Naive thymus-derived CD4-positive, alpha-beta T cell (primary cell): ENCODE measurements around the gene FRMD5. TPM values are rescaled to one million over a fixed set of nuclear protein-coding genes. Genes with fewer than 3 reads are reported as not detected.
"Not testable (repeated sequence)": the region's sequence is repeated elsewhere in the genome, so short reads cannot be mapped to it uniquely, and the experiment has no call there.

Source experiments
- ATAC-seq: fragments of 150-1000 bp; cut with Tn5 transposase; 2 replicates; pipeline ENCODE4 v1.10.0; 2021; ENCODE audit warnings: mild to moderate bottlenecking, moderate library complexity
- CTCF ChIA-PET: fragments of 350-600 bp; sonication (Branson Sonifier 250); formaldehyde crosslinking; loops from one replicate; lab custom pipeline; 2021; ENCODE audit warnings: antibody characterized with exemption; lab: Charles Lee
- POLR2A ChIA-PET: fragments of 350-600 bp; sonication (Branson Sonifier 250); formaldehyde crosslinking; loops from one replicate; lab custom pipeline; 2021; ENCODE audit warnings: antibody characterized with exemption, inconsistent platforms; lab: Charles Lee
- DNase-seq, 9 donors: peaks; one replicate each; pipeline versions ENCODE4 v3.0.0 to v3.0.0-alpha.2; 2020 to 2022; ENCODE audit warnings: mixed read lengths in 1 of 9
- H3K27ac ChIP-seq: one replicate; pipeline ENCODE4 v1.7.0; 2013; ENCODE audit warnings: mild to moderate bottlenecking, low read depth, low read length, moderate library complexity
- H3K27me3 ChIP-seq, 2 donors: one replicate each; pipeline ENCODE4 v1.7.0; 2013; ENCODE audit warnings: low read length in 2 of 2, mild to moderate bottlenecking in 2 of 2, moderate library complexity in 2 of 2; ENCODE audit not compliant: control insufficient read depth in 2 of 2, insufficient read depth in 2 of 2
- H3K36me3 ChIP-seq, 3 experiments: 1 replicate in 2 of 3; 2 replicates in 1 of 3; pipeline ENCODE4 v1.7.0; 2013; ENCODE audit warnings: low read length in 3 of 3, mild to moderate bottlenecking in 3 of 3, moderate library complexity in 1 of 3; ENCODE audit not compliant: insufficient read depth in 3 of 3, control insufficient read depth in 2 of 3
- H3K4me1 ChIP-seq, 2 donors: one replicate each; pipeline ENCODE4 v1.7.0; 2013; ENCODE audit warnings: low read length in 2 of 2, mild to moderate bottlenecking in 2 of 2, moderate library complexity in 1 of 2; ENCODE audit not compliant: control insufficient read depth in 2 of 2, insufficient read depth in 2 of 2
- H3K4me3 ChIP-seq: 2 replicates; pipeline ENCODE4 v1.7.0; 2013; ENCODE audit warnings: mild to moderate bottlenecking, low read length
- H3K9me3 ChIP-seq, 3 experiments: 1 replicate in 2 of 3; 2 replicates in 1 of 3; pipeline ENCODE4 v1.7.0; 2013; ENCODE audit warnings: low read length in 3 of 3; ENCODE audit not compliant: control insufficient read depth in 2 of 3
- H3K27ac Mint-ChIP-seq, 9 donors: one replicate each; pipeline ENCODE4 v1.8.0; 2020 to 2022; ENCODE audit warnings: mixed read lengths in 9 of 9, mild to moderate bottlenecking in 8 of 9, moderate library complexity in 5 of 9, inconsistent platforms in 2 of 9
- H3K27me3 Mint-ChIP-seq, 5 donors: one replicate each; pipeline ENCODE4 v1.8.0; 2021 to 2022; ENCODE audit warnings: mixed read lengths in 5 of 5, mild to moderate bottlenecking in 1 of 5
- H3K36me3 Mint-ChIP-seq, 5 donors: one replicate each; pipeline ENCODE4 v1.8.0; 2020 to 2022; ENCODE audit warnings: mixed read lengths in 5 of 5, mild to moderate bottlenecking in 3 of 5, inconsistent platforms in 1 of 5
- H3K4me1 Mint-ChIP-seq, 7 donors: one replicate each; pipeline ENCODE4 v1.8.0; 2020 to 2022; ENCODE audit warnings: mixed read lengths in 7 of 7, mild to moderate bottlenecking in 3 of 7, inconsistent platforms in 1 of 7
- H3K4me3 Mint-ChIP-seq, 10 donors: one replicate each; pipeline ENCODE4 v1.8.0; 2020 to 2022; ENCODE audit warnings: mild to moderate bottlenecking in 10 of 10, mixed read lengths in 10 of 10, moderate library complexity in 6 of 10, inconsistent platforms in 2 of 10
- H3K9me3 Mint-ChIP-seq, 11 donors: one replicate each; pipeline ENCODE4 v1.8.0; 2020 to 2022; ENCODE audit warnings: mixed read lengths in 11 of 11, mild to moderate bottlenecking in 4 of 11, inconsistent platforms in 1 of 11, moderate library complexity in 1 of 11
- intact Hi-C, 2 donors: fragments of 100-400 bp; cut with micrococcal nuclease; formaldehyde crosslinking; loops; one replicate each; pipeline ENCODE4 v1.15.1; 2023
- polyA plus RNA-seq, 2 donors: library from polyadenylated mRNA; unstranded; fragments of 300-500 nt; fragmentation: Illumina TruSeq; gene quantifications; one replicate each; pipeline ENCODE4 v1.2.3, GENCODE V29; 2021
- total RNA-seq, 6 experiments: library from RNA in 5 of 6; stranded (reverse) in 5 of 6; gene quantifications; 1 replicate in 5 of 6; 2 replicates in 1 of 6; pipeline ENCODE4 v1.2.3 and lab custom pipeline; 2021 to 2026

The FRMD5 gene
- total and polyA plus RNA-seq, 7 experiments from 2014 or later = 0.31 to 0.39 (median 0.35) TPM; not detected in 4

DNA sequence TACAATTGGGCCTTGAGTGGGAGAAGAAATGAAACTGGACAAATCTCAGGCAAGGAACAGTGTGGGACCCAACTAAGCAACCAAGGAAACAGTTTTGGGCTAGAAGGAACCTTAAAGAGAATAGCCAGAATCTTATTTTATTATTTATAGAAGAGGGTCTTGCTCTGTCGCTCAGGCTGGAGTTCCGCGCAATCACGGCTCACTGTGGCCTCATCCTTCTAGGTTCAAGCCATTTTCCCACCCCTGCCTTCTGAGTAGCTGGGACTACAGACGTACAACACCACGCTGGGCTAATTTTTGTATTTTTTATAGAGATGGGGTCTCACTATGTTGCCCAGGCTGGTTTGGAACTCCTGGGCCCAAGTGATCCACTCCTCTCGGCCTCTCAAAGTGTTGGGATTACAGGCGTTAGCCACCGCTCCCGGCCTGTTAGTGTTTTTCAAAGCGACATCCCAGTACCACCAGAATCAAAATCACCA, 369.0 kb downstream of the FRMD5 start:
- H3K27ac ChIP-seq = peak overlapping the region; percentile 73
- H3K4me3 Mint-ChIP-seq = peak overlapping the region; percentile 85 to 98 (median 91)
- H3K9me3 ChIP-seq = no peaks in the 10 kb centered on the region
- POLR2A ChIA-PET = interaction anchor here (2.2 to 4.5 kb wide), 2 partner anchors 25 to 33 kb away, joined by 17 to 42 read pairs; partner anchors contain the start of genes HYPK, SERF2 and SERINC4
- DNase-seq (no peak), ATAC-seq (no peak)
- CTCF ChIA-PET = no interaction called here
- peak overlapping the region; percentile 54 for H3K4me3 ChIP-seq
- no peaks in the 10 kb centered on the region for H3K9me3 Mint-ChIP-seq
- peaks cover 0 to 4% (median 0%) of the 10 kb centered on the region in 3 experiments for H3K36me3 ChIP-seq
- no peaks in the 10 kb centered on the region for H3K27me3 Mint-ChIP-seq
- intact Hi-C loops = loop anchor here (2.0 to 10.0 kb wide), 3 partner anchors 711 to 1551 kb away; partner anchors contain the start of genes EIF3J (in 1 of the 2), GANC (in 1 of the 2) and TMEM87A (in 1 of the 2)
- peaks cover 0 to 21% (median 0%) of the 10 kb centered on the region in 5 donors for H3K36me3 Mint-ChIP-seq
- peaks cover 32 to 34% of the 10 kb centered on the region in 2 donors for H3K4me1 ChIP-seq
- peak overlapping the region; percentile 48 to 94 (median 88) for H3K27ac Mint-ChIP-seq
- no peaks in the 10 kb centered on the region for H3K27me3 ChIP-seq
- H3K4me1 Mint-ChIP-seq = peaks cover 36 to 75% (median 58%) of the 10 kb centered on the region in 7 donors

GRCh38 chr15:43825305-43825704, 369.8 kb downstream of the FRMD5 start:
- H3K9me3 ChIP-seq, CTCF ChIA-PET, H3K4me3 ChIP-seq, H3K36me3 ChIP-seq, H3K27me3 Mint-ChIP-seq, ATAC-seq, DNase-seq, H3K27me3 ChIP-seq, H3K9me3 Mint-ChIP-seq, H3K27ac ChIP-seq: not testable (repeated sequence)
- Mint-ChIP-seq H3K4me3 (peak overlapping the region in 8 of 10 donors; percentile 9 to 99 (median 91)), H3K4me1 (peaks cover 37 to 80% (median 54%) of the 10 kb centered on the region in 7 donors), H3K27ac (peak overlapping the region in 7 of 9 donors; percentile 12 to 97 (median 86)), H3K36me3 (peaks cover 0 to 21% (median 0%) of the 10 kb centered on the region in 5 donors)
- POLR2A ChIA-PET = interaction anchor here (0.6 to 4.5 kb wide), 9 partner anchors 15 to 631 kb away, joined by 3 to 42 read pairs (median 4); partner anchors contain the start of genes ELL3, HYPK, SERF2 and SERINC4
- H3K4me1 ChIP-seq = peaks cover 32 to 34% of the 10 kb centered on the region in 2 donors
- intact Hi-C loops = loop anchor here (2.0 to 10.0 kb wide), 6 partner anchors 463 to 1577 kb away; partner anchors contain the start of genes CTDSPL2 (in 1 of the 2), GANC (in 1 of the 2), GOLM2 (in 1 of the 2) and LCMT2 (in 1 of the 2)

- H3K9me3 ChIP-seq = no peaks in the 10 kb centered on the region
- peak within 1 kb of the TSS; percentile 94 to 100 (median 98) for H3K4me3 Mint-ChIP-seq
- intact Hi-C loops = loop anchor here (1.0 to 10.0 kb wide), 12 partner anchors 24 to 1578 kb away; partner anchors contain the start of genes CTDSPL2 (in 2 of the 2), GANC (in 2 of the 2), HYPK (in 2 of the 2) and PDIA3 (in 2 of the 2)
- POLR2A ChIA-PET = interaction anchor here (0.6 to 4.5 kb wide), 14 partner anchors 10 to 1578 kb away, joined by 3 to 42 read pairs (median 4); partner anchors contain the start of genes ELL3, HYPK, SERF2 and SERINC4
- H3K27ac ChIP-seq = peak within 1 kb of the TSS; percentile 97
- DNase-seq (peak; percentile 63 to 94 (median 89)), ATAC-seq (peak; percentile 94)
- peak within 1 kb of the TSS; percentile 95 to 99 (median 98) for H3K27ac Mint-ChIP-seq
- peaks cover 37 to 81% (median 53%) of the 10 kb centered on the region in 7 donors for H3K4me1 Mint-ChIP-seq
- peaks cover 0 to 21% (median 0%) of the 10 kb centered on the region in 5 donors for H3K36me3 Mint-ChIP-seq
- H3K27me3 ChIP-seq = no peaks in the 10 kb centered on the region
- H3K4me1 ChIP-seq = peaks cover 32 to 34% of the 10 kb centered on the region in 2 donors
- CTCF ChIA-PET = interaction anchor here (1.0 kb wide), 1 partner anchor 24 kb away, joined by 4 read pairs; the partner anchor contains the start of gene HYPK
- H3K27me3 Mint-ChIP-seq = no peaks in the 10 kb centered on the region
- H3K36me3 ChIP-seq = peaks cover 0 to 4% (median 0%) of the 10 kb centered on the region in 3 experiments
- no peaks in the 10 kb centered on the region for H3K9me3 Mint-ChIP-seq
- peak within 1 kb of the TSS; percentile 100 for H3K4me3 ChIP-seq
Measured at GRCh38 chr15:43824302-43825246, 370.5 kb downstream of the FRMD5 start, which contains the start of gene MFAP1. Gene MFAP1 (minus strand): TSS chr15:43824690. CDS start chr15:43824569, 121 bp downstream.

GRCh38 chr15:43821505-43821904, 373.6 kb downstream of the FRMD5 start:
- ATAC-seq (no peak), DNase-seq (no peak)
- CTCF ChIA-PET = no interaction called here
- Histone ChIP-seq H3K4me1 (peaks cover 25 to 28% of the 10 kb centered on the region in 2 donors), H3K27me3 (no peaks in the 10 kb centered on the region), H3K36me3 (peaks cover 6 to 21% (median 12%) of the 10 kb centered on the region in 3 experiments), H3K9me3 (no peaks in the 10 kb centered on the region), H3K4me3 (no peak overlapping the region), H3K27ac (no peak overlapping the region)
- intact Hi-C loops = loop anchor here (5.0 to 10.0 kb wide), 3 partner anchors 903 to 1549 kb away; partner anchors contain the start of genes GANC (in 2 of the 2) and TMEM87A (in 2 of the 2)
- peaks cover 0 to 17% (median 6%) of the 10 kb centered on the region in 5 donors for H3K36me3 Mint-ChIP-seq
- POLR2A ChIA-PET = interaction anchor here (0.8 to 0.9 kb wide), 2 partner anchors 21 to 28 kb away, joined by 3 to 4 read pairs; partner anchors contain the start of genes HYPK and SERINC4
- H3K4me1 Mint-ChIP-seq = peaks cover 22 to 77% (median 48%) of the 10 kb centered on the region in 7 donors
- peak overlapping the region; percentile 41 to 97 (median 64) for H3K4me3 Mint-ChIP-seq
- no peaks in the 10 kb centered on the region for H3K9me3 Mint-ChIP-seq
- H3K27ac Mint-ChIP-seq = peak overlapping the region; percentile 1 to 84 (median 58)
- H3K27me3 Mint-ChIP-seq = no peaks in the 10 kb centered on the region

Other genes with a start within 250 kb of the FRMD5 start
- 10 to 100 TPM; 39.7 to 56.7 (median 48.9) TPM for gene GOLM2, start 93.4 kb upstream of the FRMD5 start, total RNA-seq
- gene GOLM2, start 93.4 kb upstream of the FRMD5 start, polyA plus RNA-seq = 10 to 100 TPM; 40.3 to 41.0 TPM
- 10 to 100 TPM; 60.3 to 81.8 (median 77.3) TPM for gene CTDSPL2, start 232.4 kb upstream of the FRMD5 start, total RNA-seq
- 10 to 100 TPM; 40.8 to 42.3 TPM for gene CTDSPL2, start 232.4 kb upstream of the FRMD5 start, polyA plus RNA-seq